NCI-H1694 treated with DMSO at 0.1 percent for 48 hours (cell line): Measurements from ENCODE around the gene RMI1.
"Not testable (repeated sequence)": the region's sequence is repeated elsewhere in the genome, so short reads cannot be mapped to it uniquely, and the experiment has no call there.

ENCODE experiments used
- DNase-seq: peaks from one replicate; lab custom pipeline; 2025; lab: John Stamatoyannopoulos, UW

The RMI1 gene

GRCh38 chr9:84007662-84008061, 27.1 kb downstream of the RMI1 start:
- DNase-seq, result no peak

DNA sequence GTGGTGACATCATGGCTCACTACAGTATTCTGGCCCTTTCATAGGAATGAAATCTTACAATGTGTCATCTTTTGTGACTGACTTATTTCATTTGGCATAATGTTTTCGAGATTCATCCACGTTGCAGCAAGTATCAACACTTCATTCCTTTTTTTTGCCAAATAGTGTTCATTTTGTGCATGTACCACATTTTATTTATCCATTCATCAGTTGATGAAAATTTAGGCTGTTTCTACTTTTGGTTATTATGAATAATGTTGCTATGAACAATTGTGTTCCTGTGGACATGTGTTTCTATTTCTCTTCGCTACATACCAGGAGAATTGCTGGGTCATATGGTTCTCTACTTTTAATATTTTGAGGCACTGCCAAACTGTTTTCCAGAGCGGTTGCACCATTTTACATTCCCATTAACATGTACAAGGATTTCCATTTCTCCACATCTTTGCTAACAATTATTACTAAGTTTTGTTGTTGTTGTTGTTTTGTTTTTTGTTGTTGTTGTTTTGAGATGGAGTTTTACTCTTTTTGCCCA, 43.5 kb downstream of the RMI1 start:
- no peak for DNase-seq

DNA sequence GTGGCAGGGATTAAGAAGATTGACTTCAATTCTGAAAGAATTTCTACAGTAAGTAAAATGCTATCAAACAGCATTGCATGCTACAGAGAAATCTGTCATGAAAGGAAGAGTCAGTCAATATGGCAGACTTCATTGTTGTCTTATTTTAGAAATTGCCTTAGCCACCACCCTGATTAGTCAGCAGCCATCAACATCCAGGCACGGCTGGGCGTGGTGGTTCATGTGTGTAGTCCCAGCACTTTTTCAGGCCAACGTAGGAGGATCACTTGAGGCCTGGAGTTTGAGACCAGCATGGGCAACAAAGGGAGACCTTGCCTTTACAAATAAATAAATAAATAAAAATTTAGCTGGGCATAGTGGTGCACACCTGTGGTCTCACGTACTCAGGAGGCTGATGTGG, 46.6 kb downstream of the RMI1 start:
- DNase-seq, result no peak

DNA sequence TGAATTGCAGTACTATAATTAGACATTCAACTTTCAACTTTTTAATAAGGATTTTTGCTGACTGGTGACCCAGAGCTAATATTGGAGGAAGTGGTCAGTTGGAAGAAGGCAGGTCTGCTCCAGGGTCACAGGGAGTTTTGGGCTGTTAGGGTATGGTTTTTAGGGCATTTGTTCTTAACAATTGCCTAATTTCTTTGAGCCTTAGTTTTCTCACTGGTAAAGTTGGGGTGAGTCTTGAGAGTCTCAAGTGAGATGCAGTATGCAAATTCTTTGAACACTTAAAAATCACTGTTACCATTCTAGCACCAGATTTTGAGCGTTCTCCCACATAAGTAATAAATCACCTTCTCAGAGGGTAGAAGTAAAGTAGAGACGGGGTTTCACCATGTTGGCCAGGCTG, 50.9 kb downstream of the RMI1 start:
- no peak for DNase-seq

GRCh38 chr9:84041857-84042256, 61.3 kb downstream of the RMI1 start:
- DNase-seq, result not testable (repeated sequence)

- DNase-seq, result no peak
Measured at GRCh38 chr9:84045481-84046097, 65.0 kb downstream of the RMI1 start.
